Adrenal gland (tissue), 5 donors: Measurements from ENCODE around the gene GALNT16.

Experiments used
- CTCF ChIP-seq, 6 experiments: fragments of 450-650 bp in 4 of 6; fragments of 200-600 bp in 2 of 6; sonication (generic) in 1 of 6; IDR thresholded peaks; 1 replicate in 5 of 6; 2 replicates in 1 of 6; pipeline versions ENCODE4 v1.5.1 to v1.8.0; 2016 to 2021; ENCODE audit warnings: antibody characterized with exemption in 6 of 6, mild to moderate bottlenecking in 2 of 6, moderate library complexity in 1 of 6
- POLR2A ChIP-seq, 2 donors: fragments of 450-650 bp; IDR thresholded peaks; one replicate each; pipeline ENCODE4 v1.6.1; 2017; ENCODE audit warnings: antibody characterized with exemption in 2 of 2, mild to moderate bottlenecking in 2 of 2, moderate library complexity in 1 of 2
- donor health status: DM: no; HTN: no; CAD: no.

GRCh38 chr14:69315301-69315700, 55.3 kb downstream of the GALNT16 start:
- TF ChIP-seq POLR2A (IDR thresholded peaks at IDR 0.05), result no peak
- TF ChIP-seq CTCF (IDR thresholded peaks at IDR 0.05), result no peak
